ENCODE measurements around the gene PDLIM3. TPM values are rescaled to one million over a fixed set of nuclear protein-coding genes. Genes with fewer than 3 reads are reported as not detected.

Gene PDLIM3
- total and polyA plus RNA-seq, 2 of the 4 experiments (the other 2 are of a cell fraction): 6.4 to 11.7 TPM

DNA sequence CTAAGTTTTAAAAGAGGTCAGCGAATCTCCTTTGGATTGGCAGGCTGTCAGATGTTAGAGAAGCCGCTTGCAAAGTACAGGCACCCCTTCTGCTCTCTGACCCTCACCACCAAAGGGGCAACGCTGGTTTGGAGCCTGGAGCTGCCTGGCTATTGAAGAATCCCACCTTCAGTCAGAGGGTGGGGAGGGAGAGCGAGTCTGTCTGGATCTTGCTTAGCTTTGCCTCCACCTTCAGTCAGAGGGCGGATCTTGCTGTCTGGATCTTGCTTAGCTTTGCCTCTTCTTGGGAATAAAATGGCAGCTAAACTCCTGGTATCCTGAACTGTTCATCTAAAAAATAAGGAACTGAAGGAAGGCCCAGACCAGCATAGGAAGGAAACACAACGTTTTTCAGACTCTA lies 71.1 kb downstream of the PDLIM3 start:
- CTCF ChIA-PET: interaction anchor here (0.5 kb wide), 1 partner anchor 37 kb away, joined by 3 read pairs; no protein-coding TSS in a partner anchor
- no CpG with 5 or more reads among the region's 6 CpGs for WGBS, 2 experiments (ENCODE audit: extremely low coverage in 2 of 2, insufficient read length in 1 of 2)
- H4K20me1 ChIP-seq (ENCODE audit: insufficient read depth, low read length): no peaks in the 10 kb centered on the region

More for the DNA sequence above, 71.1 kb downstream of the PDLIM3 start:
- no peaks in the 10 kb centered on the region for H3K79me1 ChIP-seq (ENCODE audit: low read depth in 1 of 2, low read length in 2 of 2)
- peaks cover 7% of the 10 kb centered on the region for H3K9me1 ChIP-seq (ENCODE audit: insufficient read depth, low read length)
- H3K4ac ChIP-seq (ENCODE audit: low read depth, low read length): peak overlapping the region; percentile 76
- peak overlapping the region; percentile 81 for H4K91ac ChIP-seq (ENCODE audit: insufficient read depth, low read depth, low read length)
- TF ChIP-seq USF2 (IDR thresholded peaks at IDR 0.05; ENCODE audit: low read depth, low read length): no peak
- TF ChIP-seq CHD1 (IDR thresholded peaks at IDR 0.05; ENCODE audit: low read depth, low read length): no peak
- no peak for TF ChIP-seq MXI1 (IDR thresholded peaks at IDR 0.05; ENCODE audit: borderline replicate concordance, low read depth, low read length)
- TF ChIP-seq, protein P1, sequence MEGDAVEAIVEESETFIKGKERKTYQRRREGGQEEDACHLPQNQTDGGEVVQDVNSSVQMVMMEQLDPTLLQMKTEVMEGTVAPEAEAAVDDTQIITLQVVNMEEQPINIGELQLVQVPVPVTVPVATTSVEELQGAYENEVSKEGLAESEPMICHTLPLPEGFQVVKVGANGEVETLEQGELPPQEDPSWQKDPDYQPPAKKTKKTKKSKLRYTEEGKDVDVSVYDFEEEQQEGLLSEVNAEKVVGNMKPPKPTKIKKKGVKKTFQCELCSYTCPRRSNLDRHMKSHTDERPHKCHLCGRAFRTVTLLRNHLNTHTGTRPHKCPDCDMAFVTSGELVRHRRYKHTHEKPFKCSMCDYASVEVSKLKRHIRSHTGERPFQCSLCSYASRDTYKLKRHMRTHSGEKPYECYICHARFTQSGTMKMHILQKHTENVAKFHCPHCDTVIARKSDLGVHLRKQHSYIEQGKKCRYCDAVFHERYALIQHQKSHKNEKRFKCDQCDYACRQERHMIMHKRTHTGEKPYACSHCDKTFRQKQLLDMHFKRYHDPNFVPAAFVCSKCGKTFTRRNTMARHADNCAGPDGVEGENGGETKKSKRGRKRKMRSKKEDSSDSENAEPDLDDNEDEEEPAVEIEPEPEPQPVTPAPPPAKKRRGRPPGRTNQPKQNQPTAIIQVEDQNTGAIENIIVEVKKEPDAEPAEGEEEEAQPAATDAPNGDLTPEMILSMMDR (conservative IDR thresholded peaks at IDR 0.05; ENCODE audit: low read depth, low read length): no peak
- BruUV-seq (replicated peaks): no TSS peak
- H2AK9ac ChIP-seq (replicated peaks; ENCODE audit: low read depth, low read length, poor library complexity): no peak overlapping the region
- intact Hi-C loops (cut with micrococcal nuclease) (no loop called here), in situ Hi-C loops (cut with MboI; ENCODE audit: low sequenced_read_pairs) (no loop called here), dilution Hi-C loops (cut with HindIII; ENCODE audit: low sequenced_read_pairs, unreplicated experiment) (no loop called here)
- peak overlapping the region; percentile 61; the same call in 2 of the 3 replicates for H2BK15ac ChIP-seq (ENCODE audit: low read depth, low read length)
- H4K8ac ChIP-seq (ENCODE audit: low read depth in 2 of 2, low read length in 2 of 2): peak overlapping the region in 1 of 2 experiments; percentile 22; a peak in 2 of 4 replicates
- peak overlapping the region; percentile 18 for H4K5ac ChIP-seq (ENCODE audit: low read depth, low read length)
- H2BK20ac ChIP-seq (ENCODE audit: low read depth, low read length): peak overlapping the region; percentile 82
- no peaks in the 10 kb centered on the region for H3K9me3 ChIP-seq (ENCODE audit: control insufficient read depth, insufficient read depth, low read length)
- no peak overlapping the region for H3K23ac ChIP-seq (ENCODE audit: low read depth, low read length)
- peak overlapping the region; percentile 47 for H2AFZ ChIP-seq (replicated peaks; ENCODE audit: low read length, poor library complexity)
- H3K36me3 ChIP-seq (ENCODE audit: control insufficient read depth, insufficient read depth, low read length): no peaks in the 10 kb centered on the region
- H2BK120ac ChIP-seq (ENCODE audit: low read depth, low read length): peak overlapping the region; percentile 88
- POLR2A ChIA-PET (ENCODE audit: unreplicated experiment): no interaction called here
- H3K14ac ChIP-seq (replicated peaks; ENCODE audit: low read depth, low read length): peak overlapping the region; percentile 91
- H3K56ac ChIP-seq (ENCODE audit: extremely low read depth, insufficient read depth, low read length): no peak overlapping the region; the same call in 1 of the 2 replicates
- H3K18ac ChIP-seq (ENCODE audit: low read depth, low read length): peak overlapping the region; percentile 66
- H3K27me3 ChIP-seq (ENCODE audit: control insufficient read depth, insufficient read depth, low read length): no peaks in the 10 kb centered on the region
- no peak overlapping the region for H3K4me3 ChIP-seq (ENCODE audit: insufficient read depth, low read depth, low read length)
- ATAC-seq (ENCODE audit: low read depth) (no peak), DNase-seq (no peak)
- no peak overlapping the region for H3K4me2 ChIP-seq (ENCODE audit: low read depth, low read length)
- H3K9ac ChIP-seq (ENCODE audit: low read depth, low read length): no peak overlapping the region
- peak overlapping the region; percentile 91; the same call in 1 of the 2 replicates for H2AK5ac ChIP-seq (ENCODE audit: low read depth, low read length)
- H3K4me1 ChIP-seq (ENCODE audit: control insufficient read depth, insufficient read depth, low read length): peaks cover 13% of the 10 kb centered on the region
- H2BK5ac ChIP-seq (ENCODE audit: low read depth, low read length, poor library complexity, severe bottlenecking): peak overlapping the region; percentile 38
- H3K27ac ChIP-seq (ENCODE audit: insufficient read depth, low read length): no peak overlapping the region

Data from IMR-90 (cell line).